Forelimb muscle (tissue), 1 donor: ENCODE measurements around the gene CCDC92. TPM values are rescaled to one million over a fixed set of nuclear protein-coding genes. Genes with fewer than 3 reads are reported as not detected.

ENCODE experiments used
- DNase-seq: peaks from one replicate; pipeline ENCODE4 v3.0.0-alpha.2; 2013; ENCODE audit warnings: low read depth
- polyA plus RNA-seq: library from polyadenylated mRNA; unstranded; fragments of 120-200 nt; gene quantifications from one replicate; pipeline ENCODE4 v1.2.1, GENCODE V29; 2013; ENCODE audit not compliant: insufficient read length

The CCDC92 gene
- polyA plus RNA-seq, 1 donor, result 30.0 TPM

DNA sequence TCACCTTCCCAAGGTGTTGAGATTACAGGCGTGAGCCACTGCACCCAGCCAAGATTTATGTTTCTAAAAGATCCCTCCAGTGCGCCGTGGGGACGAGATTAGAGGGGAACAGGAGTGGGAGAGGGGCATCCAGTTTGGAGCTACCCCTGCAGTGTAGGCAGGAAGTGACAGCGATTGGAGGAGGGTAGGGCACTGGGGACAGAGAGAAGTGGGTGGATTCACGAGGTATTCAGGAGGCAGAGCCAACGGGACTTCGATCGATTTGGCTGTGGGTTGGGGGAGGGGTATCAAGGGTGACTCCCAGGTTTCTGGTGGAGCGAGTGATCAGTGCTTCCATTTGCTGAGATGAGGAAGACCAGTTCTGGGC lies 82.1 kb downstream of the CCDC92 start:
- no peak for DNase-seq

DNA sequence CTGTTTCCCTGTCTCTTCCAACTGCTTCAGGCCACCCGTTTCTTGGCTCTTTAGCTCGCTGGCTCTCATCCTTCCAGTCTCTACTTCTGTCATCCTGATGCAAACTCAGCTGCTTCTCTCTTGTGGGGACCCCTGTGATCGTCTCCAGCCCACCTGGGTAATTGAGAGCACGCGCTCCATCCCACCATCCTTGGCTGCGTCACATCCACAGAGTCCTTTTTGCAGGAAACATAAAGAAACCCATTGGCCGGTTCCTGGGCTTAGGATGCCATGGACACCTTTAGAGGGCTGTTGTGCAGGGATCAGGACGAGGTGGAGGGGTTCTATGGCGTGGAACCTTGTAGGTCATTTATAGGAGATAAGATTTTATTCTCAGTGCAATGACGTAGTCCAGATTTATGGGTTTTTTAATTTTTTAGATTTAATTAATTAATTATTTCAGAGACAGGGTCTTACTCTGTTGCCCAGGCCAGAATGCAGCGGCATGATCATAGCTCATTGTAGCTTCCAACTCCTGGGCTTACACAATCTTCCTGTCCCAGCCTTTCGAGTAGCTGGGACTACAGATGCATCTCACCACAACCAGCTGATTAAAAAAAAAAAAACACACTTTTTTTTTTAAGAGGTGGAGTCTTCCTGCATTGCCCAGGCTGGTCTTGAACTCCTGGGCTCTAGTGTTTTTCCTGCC lies 82.6 kb downstream of the CCDC92 start:
- no peak for DNase-seq

DNA sequence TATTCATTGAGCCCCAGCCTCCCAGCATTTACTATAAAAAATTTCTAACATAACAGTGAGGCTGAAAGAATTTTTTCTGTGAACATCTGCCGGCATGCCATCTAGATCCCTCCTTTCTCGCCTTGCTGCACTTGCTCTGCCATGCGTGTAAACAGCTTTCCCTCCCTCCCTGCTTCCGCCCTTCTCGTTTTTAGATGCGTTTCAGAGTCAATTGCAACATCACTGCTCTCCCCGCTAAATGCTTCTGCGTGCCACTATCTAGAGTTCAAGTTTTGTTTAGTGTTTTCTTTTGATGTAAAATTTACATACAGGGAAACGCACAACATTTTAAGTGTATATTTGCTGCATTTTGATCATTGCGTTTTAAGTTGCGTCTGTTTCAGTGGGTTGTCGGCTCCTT lies 83.6 kb downstream of the CCDC92 start:
- DNase-seq, result no peak

DNA sequence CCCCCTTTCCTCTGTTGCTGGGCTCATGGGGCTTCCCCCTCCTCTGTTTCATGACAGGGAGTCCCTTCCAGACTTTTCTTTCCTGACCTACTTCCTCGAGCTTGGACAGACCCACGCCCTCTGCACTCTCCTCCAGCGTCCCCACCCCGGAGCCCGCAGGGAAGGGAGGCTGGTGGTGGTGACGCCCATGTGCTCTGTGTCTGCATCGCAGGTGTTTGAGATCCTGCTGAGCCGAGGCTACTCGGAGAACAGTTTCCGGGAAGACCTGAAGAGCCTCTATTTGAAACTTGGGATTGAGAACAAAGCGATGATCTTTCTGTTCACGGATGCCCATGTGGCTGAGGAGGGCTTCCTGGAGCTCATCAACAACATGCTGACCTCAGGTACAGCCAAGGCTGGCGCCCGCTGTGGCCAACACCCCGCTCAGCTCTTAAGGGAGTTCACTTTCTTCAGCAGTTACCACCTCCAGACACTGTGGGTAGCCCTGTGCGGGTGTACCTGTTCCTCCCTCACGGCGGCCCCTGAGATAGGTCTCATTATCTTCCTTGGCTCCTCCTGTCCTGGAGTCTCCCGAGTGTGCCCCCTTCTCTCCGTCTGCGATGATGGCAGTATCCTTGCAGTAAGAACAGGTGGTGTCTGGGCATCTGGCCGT lies 85.6 kb downstream of the CCDC92 start:
- DNase-seq, result no peak

DNA sequence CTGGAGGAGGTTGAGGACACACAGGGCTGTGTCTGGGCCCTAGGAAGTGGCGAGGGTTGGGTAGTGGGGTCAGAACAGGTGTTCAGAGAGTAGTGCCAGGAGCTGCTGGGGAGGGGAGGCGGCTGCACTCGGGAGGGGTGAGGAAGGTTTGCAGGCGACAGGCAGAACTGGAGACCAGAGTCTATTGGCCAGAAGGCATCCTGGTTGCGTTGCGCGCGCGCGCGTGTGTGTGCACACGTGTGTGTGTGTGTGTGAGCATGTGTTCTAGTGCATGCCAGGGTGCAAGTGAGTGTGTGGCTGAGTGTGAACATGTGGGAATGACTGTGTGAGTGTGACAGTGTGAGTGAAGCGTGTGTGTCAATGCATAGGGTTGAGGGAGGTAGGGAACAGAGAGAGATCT lies 86.4 kb downstream of the CCDC92 start:
- no peak for DNase-seq

Other genes with a start within 250 kb of the CCDC92 start
- gene DNAH10, start 210.5 kb downstream of the CCDC92 start, polyA plus RNA-seq, result 1.6 TPM
- gene ZNF664, start 384 bp upstream of the CCDC92 start, polyA plus RNA-seq, result 41.0 TPM